ENCODE measurements around the gene TMEM214.

- TF ChIP-seq GATA3 (IDR thresholded peaks at IDR 0.05; ENCODE audit: low read depth, low read length) (no peak), GATA2 (IDR thresholded peaks at IDR 0.05; ENCODE audit: low read depth, low read length) (no peak)
Observed at GRCh38 chr2:27080603-27080936, 47.8 kb downstream of the TMEM214 start.
